K562 (cell line): Measurements from ENCODE around the gene BBX. TPM values are rescaled to one million over a fixed set of nuclear protein-coding genes. Genes with fewer than 3 reads are reported as not detected.

Experiments used
- ADNP ChIP-seq: fragments of 200-800 bp; sonication (Bioruptor generic); IDR thresholded peaks from 2 replicates; pipeline ENCODE4 v1.6.1; 2016; ENCODE audit warnings: missing genetic modification characterization, missing compliant biosample characterization
- E4F1 ChIP-seq: fragments of 250-450 bp; sonication (Bioruptor Pico); IDR thresholded peaks from 2 replicates; pipeline ENCODE4 v1.5.0; 2021; ENCODE audit warnings: mild to moderate bottlenecking, borderline replicate concordance
- RAD51 ChIP-seq: fragments of 450-650 bp; IDR thresholded peaks from 2 replicates; pipeline ENCODE4 v1.7.1; 2016; ENCODE audit warnings: low read depth, mild to moderate bottlenecking, borderline replicate concordance
- RBM17 ChIP-seq: fragments of 200-400 bp; formaldehyde crosslinking; IDR thresholded peaks from 2 replicates; pipeline ENCODE4 v1.6.1; 2017; ENCODE audit warnings: low read depth, mild to moderate bottlenecking, low read length, borderline replicate concordance
- SP2 ChIP-seq: IDR thresholded peaks from 2 replicates; pipeline ENCODE4 v1.6.1; 2011; ENCODE audit warnings: mild to moderate bottlenecking, low read depth, low read length, moderate library complexity; ENCODE audit not compliant: poor library complexity, severe bottlenecking; ENCODE audit errors: extremely low read depth
- SRSF1 ChIP-seq: fragments of 200-400 bp; formaldehyde crosslinking; IDR thresholded peaks from 2 replicates; pipeline ENCODE4 v1.6.1; 2017; ENCODE audit warnings: mild to moderate bottlenecking, low read depth, low read length, moderate library complexity
- TFAM ChIP-seq: fragments of 250-450 bp; sonication (Bioruptor Pico); conservative IDR thresholded peaks from 2 replicates; pipeline ENCODE4 v1.5.0; 2021; ENCODE audit warnings: mild to moderate bottlenecking, moderate library complexity
- ZBTB1 ChIP-seq: sonication (generic); formaldehyde crosslinking; IDR thresholded peaks from 2 replicates; pipeline ENCODE4 v1.8.1; 2023; ENCODE audit warnings: missing genetic modification reagents, low read depth, mild to moderate bottlenecking, borderline replicate concordance
- ZFP36 ChIP-seq: fragments of 150-350 bp; IDR thresholded peaks from 2 replicates; pipeline ENCODE4 v1.6.1; 2018; ENCODE audit warnings: low read length, low read depth; ENCODE audit not compliant: partially characterized antibody
- ZNF165 ChIP-seq: fragments of 250-450 bp; sonication (Bioruptor Pico); IDR thresholded peaks from 2 replicates; pipeline ENCODE4 v1.4.0; 2020; ENCODE audit warnings: borderline replicate concordance
- ZZZ3 ChIP-seq: fragments of 450-650 bp; IDR thresholded peaks from 2 replicates; pipeline ENCODE4 v1.6.1; 2016; ENCODE audit warnings: antibody characterized with exemption, mild to moderate bottlenecking, moderate library complexity
- polyA plus RNA-seq, 8 experiments: library from polyadenylated mRNA; depleted of rRNA in 4 of 8; stranded (reverse) in 5 of 8; unstranded in 3 of 8; fragments of >200 nt; fragmentation: Nextera tagmentation in 2 of 8; fragmentation: Illumina TruSeq in 1 of 8; extraction: Ambion mirVana in 2 of 8; extraction: Trizol in 1 of 8; gene quantifications; 2 replicates each; pipeline versions ENCODE4 v1.2.1 to v1.2.3, GENCODE V29; 2011 to 2014; ENCODE audit warnings: inconsistent platforms in 1 of 8, missing spikeins in 1 of 8
- total RNA-seq, 7 experiments: library from RNA; depleted of rRNA in 6 of 7; stranded (reverse); fragments of >200 nt in 6 of 7; fragmentation: Illumina TruSeq in 2 of 7; extraction: Trizol in 2 of 7; gene quantifications; 2 replicates each; pipeline versions ENCODE4 v1.2.1 to v1.2.3, GENCODE V29; 2011 to 2021; ENCODE audit warnings: low replicate concordance in 1 of 7
- TF ChIP-seq, protein P1 (sequence below), 2 experiments: fragments of 450-650 bp; IDR thresholded peaks; 2 replicates each; pipeline ENCODE4 v1.6.1; 2016; ENCODE audit warnings: mild to moderate bottlenecking in 2 of 2, borderline replicate concordance in 1 of 2, low read depth in 1 of 2, moderate library complexity in 1 of 2
- TF ChIP-seq, protein P2 (sequence below), 3 experiments: fragments of 200-800 bp in 1 of 3; sonication (Bioruptor generic) in 1 of 3; sonication (generic) in 1 of 3; formaldehyde crosslinking in 1 of 3; IDR thresholded peaks; 2 replicates each; pipeline versions ENCODE4 v1.6.1 to v1.8.0; 2016 to 2022; ENCODE audit warnings: mild to moderate bottlenecking in 2 of 3, missing compliant biosample characterization in 2 of 3, missing genetic modification characterization in 2 of 3, missing genetic modification reagents in 1 of 3

BBX gene
- total and polyA plus RNA-seq, 9 of the 15 experiments (the other 6 are each of a cell fraction or from before 2014, with no cell fraction given) = 4.9 to 19.5 (median 11.8) TPM

DNA sequence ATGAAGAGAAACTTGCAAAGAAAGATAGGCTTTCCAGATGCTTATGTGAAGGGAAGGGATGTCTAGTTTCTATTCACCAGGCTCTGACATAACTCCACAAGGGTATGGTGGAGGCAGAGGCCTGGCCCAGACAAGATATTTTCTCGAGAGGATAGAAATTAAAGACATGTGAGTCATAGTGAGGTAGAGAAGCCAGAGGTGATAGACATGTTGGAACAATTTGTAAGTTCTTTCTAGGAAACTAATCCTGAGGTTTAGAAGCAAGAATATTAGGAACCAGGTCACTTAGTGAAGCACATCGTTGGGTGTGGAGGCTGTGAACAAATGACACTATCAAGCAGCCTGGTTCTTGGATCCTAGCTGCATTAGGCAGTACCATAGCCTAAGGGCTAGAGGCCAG is 176.9 kb downstream of the BBX start (continued):
- TF ChIP-seq, protein P1, sequence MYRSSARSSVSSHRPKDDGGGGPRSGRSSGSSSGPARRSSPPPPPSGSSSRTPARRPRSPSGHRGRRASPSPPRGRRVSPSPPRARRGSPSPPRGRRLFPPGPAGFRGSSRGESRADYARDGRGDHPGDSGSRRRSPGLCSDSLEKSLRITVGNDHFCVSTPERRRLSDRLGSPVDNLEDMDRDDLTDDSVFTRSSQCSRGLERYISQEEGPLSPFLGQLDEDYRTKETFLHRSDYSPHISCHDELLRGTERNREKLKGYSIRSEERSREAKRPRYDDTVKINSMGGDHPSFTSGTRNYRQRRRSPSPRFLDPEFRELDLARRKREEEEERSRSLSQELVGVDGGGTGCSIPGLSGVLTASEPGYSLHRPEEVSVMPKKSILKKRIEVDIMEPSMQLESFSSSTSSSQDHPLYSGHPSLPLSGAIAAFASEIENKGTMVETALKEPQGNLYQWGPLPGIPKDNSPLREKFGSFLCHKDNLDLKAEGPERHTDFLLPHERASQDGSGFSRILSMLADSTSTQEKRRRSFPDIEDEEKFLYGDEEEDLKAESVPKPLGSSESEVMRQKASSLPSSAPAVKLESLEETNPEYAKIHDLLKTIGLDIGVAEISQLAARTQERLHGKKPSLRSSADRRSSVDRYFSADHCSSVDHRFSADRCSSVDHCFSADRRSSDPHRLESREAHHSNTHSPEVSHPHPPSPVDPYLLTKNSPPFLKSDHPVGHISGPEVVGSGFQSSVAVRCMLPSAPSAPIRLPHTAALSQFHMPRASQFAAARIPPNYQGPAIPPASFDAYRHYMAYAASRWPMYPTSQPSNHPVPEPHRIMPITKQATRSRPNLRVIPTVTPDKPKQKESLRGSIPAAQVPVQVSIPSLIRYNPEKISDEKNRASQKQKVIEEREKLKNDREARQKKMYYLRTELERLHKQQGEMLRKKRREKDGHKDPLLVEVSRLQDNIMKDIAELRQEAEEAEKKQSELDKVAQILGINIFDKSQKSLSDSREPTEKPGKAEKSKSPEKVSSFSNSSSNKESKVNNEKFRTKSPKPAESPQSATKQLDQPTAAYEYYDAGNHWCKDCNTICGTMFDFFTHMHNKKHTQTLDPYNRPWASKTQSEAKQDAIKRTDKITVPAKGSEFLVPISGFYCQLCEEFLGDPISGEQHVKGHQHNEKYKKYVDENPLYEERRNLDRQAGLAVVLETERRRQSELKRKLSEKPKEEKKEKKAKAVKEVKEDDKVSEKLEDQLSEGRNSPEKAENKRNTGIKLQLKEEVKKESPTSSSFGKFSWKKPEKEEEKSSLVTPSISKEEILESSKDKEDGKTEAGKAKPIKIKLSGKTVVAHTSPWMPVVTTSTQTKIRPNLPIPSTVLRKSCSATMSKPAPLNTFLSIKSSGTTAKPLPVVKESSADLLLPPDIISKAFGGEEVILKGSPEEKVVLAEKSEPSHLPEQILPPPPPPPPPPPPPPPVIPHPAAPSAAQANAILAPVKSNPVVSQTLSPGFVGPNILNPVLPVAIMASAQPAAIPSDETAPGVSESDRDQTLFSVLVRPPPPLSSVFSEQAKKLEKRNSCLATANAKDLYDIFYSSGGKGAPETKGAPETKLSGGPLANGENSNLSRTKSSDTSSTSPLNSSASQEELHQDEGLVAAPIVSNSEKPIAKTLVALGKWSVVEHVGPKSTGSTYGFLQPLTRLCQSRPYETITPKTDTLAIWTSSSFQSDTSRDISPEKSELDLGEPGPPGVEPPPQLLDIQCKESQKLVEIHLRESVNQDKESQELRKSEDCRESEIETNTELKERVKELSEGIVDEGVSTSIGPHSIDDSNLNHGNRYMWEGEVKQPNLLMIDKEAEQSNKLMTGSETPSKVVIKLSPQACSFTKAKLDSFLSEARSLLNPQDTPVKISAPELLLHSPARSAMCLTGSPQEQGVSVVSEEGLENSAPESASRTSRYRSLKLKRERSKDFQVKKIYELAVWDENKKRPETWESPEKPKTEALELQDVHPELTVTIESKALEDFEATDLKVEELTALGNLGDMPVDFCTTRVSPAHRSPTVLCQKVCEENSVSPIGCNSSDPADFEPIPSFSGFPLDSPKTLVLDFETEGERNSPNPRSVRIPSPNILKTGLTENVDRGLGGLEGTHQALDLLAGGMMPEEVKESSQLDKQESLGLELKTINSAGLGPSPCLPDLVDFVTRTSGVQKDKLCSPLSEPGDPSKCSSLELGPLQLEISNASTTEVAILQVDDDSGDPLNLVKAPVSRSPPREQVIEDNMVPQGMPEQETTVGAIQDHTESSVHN (IDR thresholded peaks at IDR 0.05; ENCODE audit: borderline replicate concordance in 1 of 2, low read depth in 1 of 2) = no peak
- TF ChIP-seq ZBTB1 (CRISPR knock-in tag) (no peak), ZZZ3 (no peak), ZNF165 (CRISPR knock-in tag) (no peak), SP2 (no peak), RAD51 (no peak), ADNP (tag) (no peak), E4F1 (CRISPR knock-in tag) (no peak), ZFP36 (no peak), SRSF1 (no peak), TFAM (CRISPR knock-in tag) (no peak), RBM17 (no peak)
- TF ChIP-seq, protein P2, sequence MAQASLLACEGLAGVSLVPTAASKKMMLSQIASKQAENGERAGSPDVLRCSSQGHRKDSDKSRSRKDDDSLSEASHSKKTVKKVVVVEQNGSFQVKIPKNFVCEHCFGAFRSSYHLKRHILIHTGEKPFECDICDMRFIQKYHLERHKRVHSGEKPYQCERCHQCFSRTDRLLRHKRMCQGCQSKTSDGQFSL (CRISPR knock-in tag; IDR thresholded peaks at IDR 0.05) = no peak
- TF ChIP-seq, protein P2 (tag; IDR thresholded peaks at IDR 0.05) = no peak
